GM18858 (cell line): ENCODE results near the gene DRAM1.
"Not testable (repeated sequence)": the region's sequence is repeated elsewhere in the genome, so short reads cannot be mapped to it uniquely, and the experiment has no call there.

ENCODE experiments used
- ATAC-seq: cut with Tn5 transposase; IDR thresholded peaks from one replicate; pipeline ENCODE4 v1.9.1; 2021; ENCODE audit not compliant: unreplicated experiment

The DRAM1 gene

DNA sequence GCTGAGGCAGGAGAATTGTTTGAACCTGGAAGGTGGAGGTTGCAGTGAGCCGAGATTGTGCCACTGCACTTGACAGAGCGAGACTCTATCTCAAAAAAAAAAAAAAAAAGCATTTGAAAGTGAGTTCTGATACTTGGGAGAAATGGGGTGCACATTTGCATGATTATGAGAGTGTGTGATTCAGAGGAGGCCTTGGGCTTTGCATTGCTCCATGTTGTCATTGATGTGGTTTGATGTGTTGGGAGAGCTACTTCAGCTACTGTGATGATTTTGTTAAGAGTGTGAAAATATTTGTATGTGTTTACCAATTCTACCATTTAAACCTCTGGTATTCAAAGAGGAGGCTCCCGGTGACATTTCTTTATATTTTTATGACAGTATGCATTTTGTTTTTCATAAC lies 24.4 kb downstream of the DRAM1 start:
- no peak for ATAC-seq

DNA sequence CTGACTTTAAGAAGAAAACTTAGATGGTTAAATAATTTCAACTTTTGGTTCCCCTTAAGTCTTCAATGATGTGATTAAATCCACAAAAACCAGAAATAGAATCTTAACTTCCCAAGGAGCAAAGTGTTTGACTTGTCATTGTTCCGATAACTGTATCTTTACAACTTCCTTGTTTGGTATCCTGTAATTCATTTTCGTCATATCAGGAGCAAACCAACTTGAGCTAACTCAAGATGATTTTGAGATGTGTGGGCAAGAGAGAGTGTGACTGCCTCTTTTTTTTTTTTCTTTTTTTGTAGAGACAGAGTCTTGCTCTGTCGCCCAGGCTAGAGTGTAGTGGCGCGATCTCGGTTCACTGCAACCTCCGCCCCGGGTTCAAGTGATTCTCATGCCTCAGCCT lies 25.3 kb downstream of the DRAM1 start:
- ATAC-seq = no peak

- no peak for ATAC-seq
Measured at GRCh38 chr12:101906226-101906625, 28.8 kb downstream of the DRAM1 start.

- no peak for ATAC-seq
Measured at GRCh38 chr12:101908395-101908794, 31.0 kb downstream of the DRAM1 start.

GRCh38 chr12:101909646-101910045 lies 32.3 kb downstream of the DRAM1 start:
- no peak for ATAC-seq

DNA sequence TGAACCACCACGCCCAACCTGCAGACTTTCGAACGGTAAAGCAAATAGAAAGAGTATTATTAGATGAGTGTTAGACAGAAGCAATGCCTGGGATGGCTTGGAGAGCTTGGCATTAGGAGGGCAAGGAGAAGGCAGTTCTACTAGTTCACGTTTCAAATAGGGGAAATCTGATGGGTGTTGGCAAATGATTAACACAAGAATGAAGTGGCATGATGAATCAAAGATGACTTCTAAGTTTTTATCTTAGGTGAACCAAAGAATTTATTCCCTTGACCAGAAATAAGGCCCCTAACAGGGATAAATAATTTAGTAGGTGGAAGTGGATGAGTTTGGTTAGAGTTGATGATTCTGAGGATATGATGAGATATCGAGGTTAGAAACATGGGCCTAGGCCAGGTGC lies 38.5 kb downstream of the DRAM1 start:
- ATAC-seq = no peak

DNA sequence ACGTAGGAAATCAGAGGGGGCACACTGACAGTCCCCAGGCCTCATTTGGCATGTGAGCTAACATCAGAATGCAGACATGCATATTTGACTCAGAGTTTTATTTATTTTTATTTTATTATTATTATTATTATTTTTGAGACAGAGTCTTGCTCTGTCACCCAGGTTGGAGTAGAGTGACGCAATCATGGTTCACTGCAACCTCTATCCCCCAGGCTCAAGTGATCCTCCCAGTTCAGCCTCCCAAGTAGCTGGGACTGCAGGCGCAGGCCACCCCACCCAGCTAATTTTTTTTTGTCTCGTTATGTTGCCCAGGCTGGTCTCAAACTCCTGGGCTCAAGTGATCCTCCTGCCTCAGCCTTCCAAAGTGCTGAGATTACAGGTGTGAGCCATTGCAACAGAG lies 41.4 kb downstream of the DRAM1 start:
- ATAC-seq = not testable (repeated sequence)

GRCh38 chr12:101919447-101919846 lies 42.1 kb downstream of the DRAM1 start:
- no peak for ATAC-seq

DNA sequence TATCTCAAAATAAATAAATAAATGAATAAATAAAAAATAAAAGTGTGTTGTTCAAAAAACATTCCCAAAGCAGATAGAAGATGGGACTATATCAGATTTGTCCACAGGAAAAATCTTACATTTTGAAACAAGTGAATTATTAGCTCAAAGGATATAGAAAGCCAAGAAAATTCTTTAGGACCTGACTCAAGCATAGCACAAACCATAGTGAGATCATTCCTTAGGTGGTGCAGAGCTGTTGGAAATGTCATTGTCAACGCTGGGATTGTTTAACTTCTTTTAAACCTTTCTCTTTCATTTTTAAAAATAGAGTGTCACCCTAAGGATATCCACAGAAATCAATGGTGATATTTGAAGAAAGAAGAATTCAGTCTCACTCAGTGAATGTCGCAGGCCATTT lies 43.5 kb downstream of the DRAM1 start:
- ATAC-seq = no peak

DNA sequence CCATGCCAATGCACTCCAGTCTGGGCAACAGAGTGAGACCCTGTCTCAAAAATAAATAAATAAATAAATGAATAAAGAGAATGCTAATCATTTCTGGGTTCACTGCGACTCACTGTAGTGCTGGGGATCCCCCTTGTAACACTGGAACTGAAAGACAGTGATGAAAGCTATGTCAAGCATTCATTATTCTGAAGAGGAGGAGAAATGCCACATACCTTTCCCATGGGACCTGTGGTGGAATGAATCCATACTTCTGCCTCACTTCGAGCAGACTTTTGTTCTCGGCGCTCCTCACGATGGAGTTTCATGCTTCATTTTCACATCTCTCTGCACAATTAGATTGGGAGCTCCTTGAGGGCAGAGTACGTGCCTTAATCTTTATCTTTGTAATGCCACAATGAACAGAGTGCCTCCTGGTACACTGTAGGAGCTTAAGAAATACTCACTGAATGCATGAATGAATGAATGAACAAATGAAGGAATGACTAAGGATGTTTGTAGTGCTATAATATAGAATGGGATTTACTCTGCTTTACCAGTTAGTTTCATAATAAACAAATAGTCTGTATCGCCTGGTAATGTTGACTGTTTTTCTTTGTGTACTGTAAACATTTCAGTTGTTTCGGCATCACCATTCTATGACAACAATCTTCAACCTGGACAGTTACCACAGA lies 45.8 kb downstream of the DRAM1 start:
- ATAC-seq = no peak

DNA sequence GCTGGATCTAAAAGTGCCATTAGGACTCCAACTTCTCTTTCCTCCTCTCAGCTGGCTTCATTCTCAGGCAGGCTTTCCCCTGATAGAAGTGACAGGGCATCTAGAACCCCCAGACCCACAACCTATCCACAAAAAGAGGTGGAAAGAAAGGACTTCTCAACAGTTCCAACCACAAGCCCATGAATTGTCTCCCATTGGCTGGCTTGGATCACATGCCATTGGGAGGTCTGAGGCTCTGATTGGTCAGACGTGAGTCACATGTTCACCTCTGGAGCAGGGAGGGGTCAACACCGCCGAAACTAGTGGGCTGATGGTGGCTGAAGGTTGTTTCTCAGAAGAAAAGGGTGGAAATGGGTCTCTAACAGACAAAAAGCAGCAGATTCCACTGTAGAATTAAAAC lies 47.2 kb downstream of the DRAM1 start:
- ATAC-seq = no peak

GRCh38 chr12:101925361-101925760 lies 48.0 kb downstream of the DRAM1 start:
- ATAC-seq = no peak

- ATAC-seq = no peak
Measured at GRCh38 chr12:101925935-101926334, 48.6 kb downstream of the DRAM1 start.

- ATAC-seq = no peak
Measured at GRCh38 chr12:101927036-101927435, 49.7 kb downstream of the DRAM1 start.

DNA sequence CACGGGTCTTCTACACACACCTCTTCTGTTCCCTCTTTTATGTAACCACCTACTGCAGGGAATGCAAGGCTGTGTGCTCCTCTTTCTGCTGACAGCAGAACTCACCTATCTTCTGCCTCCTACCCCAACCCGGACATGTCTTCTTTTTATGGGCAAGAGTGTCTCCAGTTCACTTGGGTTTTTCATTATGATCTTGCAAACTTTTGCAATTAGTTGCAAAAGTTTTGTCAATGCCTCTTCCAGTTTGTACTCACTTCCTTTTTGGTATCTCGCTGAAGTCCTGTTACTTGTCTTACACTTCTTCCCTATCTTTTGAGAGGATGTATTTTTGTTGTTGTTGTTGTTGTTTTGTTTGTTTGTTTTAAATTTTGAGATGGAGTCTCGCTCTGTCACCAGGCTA lies 50.6 kb downstream of the DRAM1 start:
- no peak for ATAC-seq

GRCh38 chr12:101928556-101928955 lies 51.2 kb downstream of the DRAM1 start:
- ATAC-seq = no peak

DNA sequence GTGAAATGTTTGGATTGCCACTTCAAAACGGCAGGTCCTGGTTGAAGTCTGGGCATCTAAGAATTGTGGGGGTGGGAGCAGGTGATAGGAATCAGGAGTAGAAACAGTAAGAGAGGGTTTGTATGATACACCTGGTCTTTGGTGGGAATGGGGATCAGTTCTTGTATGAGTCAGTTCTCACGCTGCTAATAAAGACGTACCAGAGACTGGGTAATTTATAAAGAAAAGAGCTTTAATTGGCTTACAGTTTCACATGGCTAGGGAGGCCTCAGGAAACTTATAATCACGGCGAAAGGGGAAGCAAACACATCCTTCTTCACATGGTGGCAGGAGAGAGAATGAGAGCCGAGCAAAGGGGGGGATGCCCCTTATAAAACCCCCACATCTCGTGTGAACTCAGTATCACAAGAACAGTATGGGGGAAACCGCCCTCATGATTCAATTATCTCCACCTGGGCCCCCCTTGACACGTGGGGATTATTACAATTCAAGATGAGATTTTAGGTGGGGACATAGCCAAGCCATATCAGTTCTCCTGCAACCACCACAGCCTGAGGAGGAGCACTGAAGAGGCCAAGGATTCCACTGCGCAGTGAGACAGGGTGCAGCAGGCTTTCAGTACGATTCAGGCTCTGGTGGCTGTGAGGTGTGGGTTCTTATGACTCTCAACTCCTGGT lies 52.1 kb downstream of the DRAM1 start:
- ATAC-seq = no peak

- peak; percentile 34 for ATAC-seq
Measured at GRCh38 chr12:101931498-101932326, 54.3 kb downstream of the DRAM1 start.

DNA sequence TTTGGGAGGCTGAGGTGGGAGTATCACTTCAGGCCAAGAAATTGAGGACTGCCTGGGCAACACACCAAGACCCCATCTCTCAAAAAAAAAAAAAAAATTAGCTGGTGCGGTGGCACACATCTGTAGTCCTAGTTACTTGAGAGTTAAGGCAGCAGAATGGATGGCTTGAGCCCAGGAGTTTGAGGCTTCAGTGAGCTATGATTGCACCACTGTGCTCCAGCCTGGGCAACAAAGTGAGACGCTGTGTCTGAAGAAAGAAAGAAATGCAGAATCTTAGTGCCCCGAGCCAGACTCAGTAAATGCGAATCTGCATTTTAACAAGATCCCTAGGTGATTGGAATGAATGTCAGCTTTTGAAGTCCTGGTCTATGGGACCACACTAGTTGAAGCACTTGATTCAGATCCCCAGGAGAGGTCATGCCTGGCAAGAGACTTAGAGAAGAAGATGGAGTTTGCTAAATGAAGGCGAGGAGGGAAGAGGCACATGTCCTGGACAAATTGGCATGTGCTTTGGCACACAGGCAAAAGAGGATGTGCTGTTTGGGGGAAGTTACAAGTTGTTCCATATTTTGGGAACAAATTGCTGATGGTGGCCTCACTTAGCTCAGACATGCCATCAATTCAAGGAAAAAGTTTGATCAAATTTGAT lies 56.6 kb downstream of the DRAM1 start:
- no peak for ATAC-seq

- peak; percentile 70 for ATAC-seq
Measured at GRCh38 chr12:101935890-101936746, 58.7 kb downstream of the DRAM1 start.

DNA sequence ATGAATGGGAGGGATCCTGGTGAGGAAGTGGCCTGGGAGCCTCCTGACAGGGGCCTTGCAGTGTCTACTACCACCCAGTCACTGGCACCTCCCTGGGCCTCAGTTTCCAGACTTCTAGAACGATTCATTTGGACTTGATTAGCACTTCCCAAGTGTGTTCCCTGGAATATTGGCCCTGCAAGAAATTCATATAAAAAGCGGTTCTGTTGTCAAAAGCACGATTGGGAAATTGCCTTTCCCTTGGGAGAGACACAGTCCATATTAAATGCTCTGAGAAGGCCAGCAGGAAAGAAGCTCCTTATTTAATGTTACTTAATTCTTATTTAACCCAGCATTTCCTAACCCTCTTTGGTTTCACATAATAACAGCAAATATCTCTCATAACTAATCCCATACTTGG lies 61.9 kb downstream of the DRAM1 start:
- ATAC-seq = no peak
